Measurements from ENCODE around the gene HEPHL1.

HEPHL1 gene

GRCh38 chr11:94139416-94139815, 118.3 kb downstream of the HEPHL1 start:
- no peak for DNase-seq
- Histone ChIP-seq H3K4me3 (no peak overlapping the region), H3K9me3 (no peaks in the 10 kb centered on the region), H3K36me3 (no peaks in the 10 kb centered on the region), H3K4me1 (peaks cover 9 to 64% (median 36%) of the 10 kb centered on the region in 4 donors), H3K27ac (no peak overlapping the region), H3K27me3 (no peaks in the 10 kb centered on the region)
- intact Hi-C loops (cut with DNase I; ENCODE audit: low total_unique reads), result no loop called here
- TF ChIP-seq CTCF (IDR thresholded peaks at IDR 0.05), result no peak

GRCh38 chr11:94140154-94140655, 119.1 kb downstream of the HEPHL1 start:
- no peaks in the 10 kb centered on the region for H3K27me3 ChIP-seq
- H3K4me1 ChIP-seq, result peaks cover 3 to 59% (median 29%) of the 10 kb centered on the region in 4 donors
- intact Hi-C loops (cut with DNase I; ENCODE audit: low total_unique reads), result no loop called here
- no peak overlapping the region for H3K27ac ChIP-seq
- no peaks in the 10 kb centered on the region for H3K36me3 ChIP-seq
- no peak for TF ChIP-seq CTCF (IDR thresholded peaks at IDR 0.05)
- H3K9me3 ChIP-seq, result no peaks in the 10 kb centered on the region
- no peak for DNase-seq
- H3K4me3 ChIP-seq, result no peak overlapping the region

- no peaks in the 10 kb centered on the region for H3K36me3 ChIP-seq
- intact Hi-C loops (cut with DNase I; ENCODE audit: low total_unique reads), result no loop called here
- H3K27ac ChIP-seq, result no peak overlapping the region
- no peak for TF ChIP-seq CTCF (IDR thresholded peaks at IDR 0.05)
- H3K4me3 ChIP-seq, result no peak overlapping the region
- no peaks in the 10 kb centered on the region for H3K27me3 ChIP-seq
- peaks cover 0 to 44% (median 15%) of the 10 kb centered on the region in 4 donors for H3K4me1 ChIP-seq
- DNase-seq, result no peak
- H3K9me3 ChIP-seq, result no peaks in the 10 kb centered on the region
Observed at GRCh38 chr11:94141511-94142307, 120.6 kb downstream of the HEPHL1 start.

- Histone ChIP-seq H3K4me1 (peaks cover 0 to 36% (median 13%) of the 10 kb centered on the region in 4 donors), H3K27me3 (no peaks in the 10 kb centered on the region), H3K36me3 (no peaks in the 10 kb centered on the region), H3K4me3 (no peak overlapping the region), H3K9me3 (no peaks in the 10 kb centered on the region), H3K27ac (no peak overlapping the region)
- intact Hi-C loops (cut with DNase I; ENCODE audit: low total_unique reads), result no loop called here
- no peak for TF ChIP-seq CTCF (IDR thresholded peaks at IDR 0.05)
- no peak for DNase-seq
Observed at GRCh38 chr11:94142308-94143281, 121.4 kb downstream of the HEPHL1 start.

GRCh38 chr11:94144216-94144615, 123.1 kb downstream of the HEPHL1 start:
- intact Hi-C loops (cut with DNase I; ENCODE audit: low total_unique reads), result no loop called here
- Histone ChIP-seq H3K27ac (no peak overlapping the region), H3K36me3 (no peaks in the 10 kb centered on the region), H3K9me3 (no peaks in the 10 kb centered on the region), H3K27me3 (no peaks in the 10 kb centered on the region), H3K4me1 (peaks cover 0 to 41% (median 13%) of the 10 kb centered on the region in 4 donors), H3K4me3 (no peak overlapping the region)
- no peak for DNase-seq
- TF ChIP-seq CTCF (IDR thresholded peaks at IDR 0.05), result no peak
